Stomach (tissue), 9 donors: ENCODE data around the gene CBX3. TPM values are rescaled to one million over a fixed set of nuclear protein-coding genes. Genes with fewer than 3 reads are reported as not detected.

Experiments
- DNase-seq, 2 donors: peaks; one replicate each; pipeline versions ENCODE4 v3.0.0 to v3.0.0-alpha.2; 2013 to 2019
- H3K27ac ChIP-seq, 5 donors: fragments of 200-600 bp in 4 of 5; sonication (generic) in 4 of 5; one replicate each; pipeline ENCODE4 v1.5.1; 2013 to 2019; ENCODE audit warnings: mild to moderate bottlenecking in 1 of 5, moderate library complexity in 1 of 5
- H3K27me3 ChIP-seq, 3 donors: fragments of 200-600 bp; sonication (generic); one replicate each; pipeline ENCODE4 v1.5.1; 2017 to 2019; ENCODE audit warnings: mixed run types in 1 of 3
- H3K36me3 ChIP-seq, 4 donors: fragments of 200-600 bp; sonication (generic); 1 replicate in 3 of 4; 2 replicates in 1 of 4; pipeline ENCODE4 v1.5.1; 2016 to 2019
- H3K4me1 ChIP-seq, 4 donors: fragments of 200-600 bp; sonication (generic); one replicate each; pipeline ENCODE4 v1.5.1; 2016 to 2019
- H3K4me3 ChIP-seq, 4 donors: fragments of 200-600 bp; sonication (generic) in 3 of 4; one replicate each; pipeline ENCODE4 v1.5.1; 2016 to 2019; ENCODE audit warnings: mild to moderate bottlenecking in 1 of 4
- H3K9me3 ChIP-seq, 4 donors: fragments of 200-600 bp; sonication (generic); one replicate each; pipeline ENCODE4 v1.5.1; 2016 to 2019
- EP300 ChIP-seq: sonication (generic); formaldehyde crosslinking; IDR thresholded peaks from one replicate; pipeline ENCODE4 v1.6.1; 2017; ENCODE audit warnings: antibody characterized with exemption
- POLR2A ChIP-seq, 4 donors: fragments of 450-650 bp; IDR thresholded peaks; one replicate each; pipeline ENCODE4 v1.6.1; 2016; ENCODE audit warnings: antibody characterized with exemption in 4 of 4, control low read depth in 2 of 4, mild to moderate bottlenecking in 1 of 4, moderate library complexity in 1 of 4
- POLR2AphosphoS5 ChIP-seq, 3 donors: sonication (generic); formaldehyde crosslinking; IDR thresholded peaks; one replicate each; pipeline ENCODE4 v1.6.1; 2016; ENCODE audit warnings: antibody characterized with exemption in 3 of 3
- WGBS, 5 donors: extraction: QIAGEN DNeasy Blood & Tissue Kit in 3 of 5; methylation state at CpG; one replicate each; pipeline versions ENCODE4 v1.1.5 to v1.1.7; 2013 to 2018; 5-methylcytosine and 5-hydroxymethylcytosine counted together
- intact Hi-C: fragments of 100-400 bp; cut with DNase I; formaldehyde crosslinking; loops from one replicate; pipeline ENCODE4 v1.15.1; 2023; ENCODE audit warnings: low total_unique reads
- polyA plus RNA-seq, 3 donors: library from polyadenylated mRNA; stranded (reverse); fragments of 200-250 nt; gene quantifications; one replicate each; pipeline ENCODE4 v1.2.3, GENCODE V29; 2013
- total RNA-seq, 5 donors: library from RNA; depleted of rRNA; stranded (reverse); fragments of >200 nt; gene quantifications; one replicate each; pipeline versions ENCODE4 v1.1.0 to v1.2.3, GENCODE V29; 2014 to 2016
- TF ChIP-seq, protein P1 (sequence below), 7 experiments: fragments of 450-650 bp in 4 of 7; fragments of 200-600 bp in 3 of 7; sonication (generic) in 3 of 7; IDR thresholded peaks; one replicate each; pipeline ENCODE4 v1.5.1; 2016 to 2019; ENCODE audit warnings: antibody characterized with exemption in 7 of 7, control low read depth in 2 of 7, mild to moderate bottlenecking in 1 of 7
- donor health status: healthy with polysubstance abuse.
- donor health status: Bipolar disorder and iron deficiency.
- donor health status: healthy.

Gene CBX3
- total and polyA plus RNA-seq, 8 donors: 21.4 to 156 (median 76.2) TPM

GRCh38 chr7:26195867-26196657 is 5.5 kb upstream of the CBX3 start:
- H3K9me3 ChIP-seq: no peaks in the 10 kb centered on the region
- peaks cover 55 to 69% (median 62%) of the 10 kb centered on the region in 4 donors for H3K4me1 ChIP-seq
- peak overlapping the region in 4 of 5 donors; percentile 12 to 100 (median 42) for H3K27ac ChIP-seq
- WGBS, 5 donors: 27 to 39% (median 34%) methylated on average over 10 of the region's 10 CpGs
- H3K4me3 ChIP-seq: peak overlapping the region in 3 of 4 donors; percentile 9 to 93 (median 92)
- no peak for DNase-seq
- intact Hi-C loops: no loop called here
- peaks cover 64 to 68% (median 66%) of the 10 kb centered on the region in 4 donors for H3K36me3 ChIP-seq
- H3K27me3 ChIP-seq: no peaks in the 10 kb centered on the region
- TF ChIP-seq, protein P1, sequence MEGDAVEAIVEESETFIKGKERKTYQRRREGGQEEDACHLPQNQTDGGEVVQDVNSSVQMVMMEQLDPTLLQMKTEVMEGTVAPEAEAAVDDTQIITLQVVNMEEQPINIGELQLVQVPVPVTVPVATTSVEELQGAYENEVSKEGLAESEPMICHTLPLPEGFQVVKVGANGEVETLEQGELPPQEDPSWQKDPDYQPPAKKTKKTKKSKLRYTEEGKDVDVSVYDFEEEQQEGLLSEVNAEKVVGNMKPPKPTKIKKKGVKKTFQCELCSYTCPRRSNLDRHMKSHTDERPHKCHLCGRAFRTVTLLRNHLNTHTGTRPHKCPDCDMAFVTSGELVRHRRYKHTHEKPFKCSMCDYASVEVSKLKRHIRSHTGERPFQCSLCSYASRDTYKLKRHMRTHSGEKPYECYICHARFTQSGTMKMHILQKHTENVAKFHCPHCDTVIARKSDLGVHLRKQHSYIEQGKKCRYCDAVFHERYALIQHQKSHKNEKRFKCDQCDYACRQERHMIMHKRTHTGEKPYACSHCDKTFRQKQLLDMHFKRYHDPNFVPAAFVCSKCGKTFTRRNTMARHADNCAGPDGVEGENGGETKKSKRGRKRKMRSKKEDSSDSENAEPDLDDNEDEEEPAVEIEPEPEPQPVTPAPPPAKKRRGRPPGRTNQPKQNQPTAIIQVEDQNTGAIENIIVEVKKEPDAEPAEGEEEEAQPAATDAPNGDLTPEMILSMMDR (IDR thresholded peaks at IDR 0.05): no peak
- TF ChIP-seq EP300: no peak
- TF ChIP-seq POLR2AphosphoS5 (IDR thresholded peaks at IDR 0.05): no peak
- no peak for TF ChIP-seq POLR2A (IDR thresholded peaks at IDR 0.05)

GRCh38 chr7:26197153-26198115 is 4.1 kb upstream of the CBX3 start:
- TF ChIP-seq POLR2AphosphoS5 (IDR thresholded peaks at IDR 0.05) (no peak), EP300 (no peak), POLR2A (IDR thresholded peaks at IDR 0.05) (no peak)
- H3K4me3 ChIP-seq: peak overlapping the region; percentile 92 to 96 (median 94)
- H3K4me1 ChIP-seq: peaks cover 51 to 58% (median 54%) of the 10 kb centered on the region in 4 donors
- H3K27me3 ChIP-seq: no peaks in the 10 kb centered on the region
- no peak for DNase-seq
- H3K27ac ChIP-seq: peak overlapping the region in 3 of 5 donors; percentile 98 to 100 (median 100)
- no peaks in the 10 kb centered on the region for H3K9me3 ChIP-seq
- H3K36me3 ChIP-seq: peaks cover 50 to 54% (median 52%) of the 10 kb centered on the region in 4 donors
- WGBS, 5 donors: 3 to 7% (median 5%) methylated on average over 5 of the region's 5 CpGs
- intact Hi-C loops: no loop called here

GRCh38 chr7:26198133-26198780 is 3.3 kb upstream of the CBX3 start:
- intact Hi-C loops: no loop called here
- no peak for TF ChIP-seq POLR2A (IDR thresholded peaks at IDR 0.05)
- TF ChIP-seq, protein P1 (IDR thresholded peaks at IDR 0.05): peak in 5 of 7 experiments; percentile 44 to 77 (median 70)
- Histone ChIP-seq H3K9me3 (no peaks in the 10 kb centered on the region), H3K36me3 (peaks cover 42 to 46% (median 44%) of the 10 kb centered on the region in 4 donors), H3K4me1 (peaks cover 43 to 58% (median 52%) of the 10 kb centered on the region in 4 donors), H3K27me3 (no peaks in the 10 kb centered on the region), H3K4me3 (peak overlapping the region; percentile 92 to 96 (median 94)), H3K27ac (peak overlapping the region in 4 of 5 donors; percentile 98 to 100 (median 100))
- peak in 1 of 2 donors; percentile 68 for DNase-seq
- WGBS, 5 donors: 0 to 1% (median 0%) methylated on average over 6 of the region's 6 CpGs

DNA sequence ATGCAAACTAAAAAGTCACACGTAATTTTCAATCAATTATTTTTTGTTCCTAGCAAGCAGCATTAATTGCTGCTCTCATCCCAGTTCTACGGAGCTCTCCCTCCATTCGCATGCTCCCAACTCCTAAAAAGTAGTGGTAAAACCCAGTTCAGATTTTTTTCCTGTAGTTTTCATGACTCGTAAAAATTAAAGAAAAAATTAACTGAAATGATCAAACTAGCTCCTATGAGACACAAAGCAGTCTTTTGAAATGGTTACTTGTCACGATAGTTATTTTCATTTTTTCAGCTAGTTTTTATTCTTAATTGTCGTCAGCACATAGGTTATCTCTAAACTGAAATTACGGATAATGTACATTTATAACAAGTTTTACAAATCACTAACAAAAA is 2.8 kb upstream of the CBX3 start:
- no peak for DNase-seq
- peak overlapping the region; percentile 92 to 96 (median 94) for H3K4me3 ChIP-seq
- no peaks in the 10 kb centered on the region for H3K9me3 ChIP-seq
- TF ChIP-seq EP300 (no peak), POLR2A (IDR thresholded peaks at IDR 0.05) (no peak), POLR2AphosphoS5 (IDR thresholded peaks at IDR 0.05) (no peak)
- TF ChIP-seq, protein P1 (IDR thresholded peaks at IDR 0.05): no peak
- peaks cover 37 to 40% (median 39%) of the 10 kb centered on the region in 4 donors for H3K36me3 ChIP-seq
- intact Hi-C loops: no loop called here
- peak overlapping the region in 4 of 5 donors; percentile 98 to 100 (median 100) for H3K27ac ChIP-seq
- no peaks in the 10 kb centered on the region for H3K27me3 ChIP-seq
- 0 to 1% (median 0%) methylated on average over 7 of the region's 7 CpGs for WGBS, 5 donors
- H3K4me1 ChIP-seq: peaks cover 42 to 58% (median 52%) of the 10 kb centered on the region in 4 donors
